ENCODE measurements around the gene ATP10A.

DNA sequence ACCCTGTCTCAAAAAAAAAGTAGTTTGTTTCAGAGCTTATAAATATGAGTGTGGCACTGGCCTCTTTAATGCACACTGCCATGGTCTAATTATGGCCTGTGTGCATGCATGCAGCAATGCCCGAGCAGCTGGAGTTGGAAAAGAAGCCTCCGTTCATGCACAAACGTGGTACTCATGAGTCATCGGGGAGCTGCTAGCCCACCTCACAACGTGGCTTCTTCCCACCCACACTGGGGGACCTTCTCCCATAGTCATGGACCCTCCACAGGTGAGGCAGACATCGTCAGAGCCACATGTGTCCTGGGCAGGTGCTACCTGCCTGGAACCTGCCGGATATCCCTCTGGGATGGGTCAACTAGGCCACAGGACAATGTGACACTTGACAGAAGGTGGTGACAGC is 66.7 kb downstream of the ATP10A start:
- TF ChIP-seq POLR2A (IDR thresholded peaks at IDR 0.05) (no peak), EP300 (IDR thresholded peaks at IDR 0.05) (no peak)
- TF ChIP-seq, protein P1, sequence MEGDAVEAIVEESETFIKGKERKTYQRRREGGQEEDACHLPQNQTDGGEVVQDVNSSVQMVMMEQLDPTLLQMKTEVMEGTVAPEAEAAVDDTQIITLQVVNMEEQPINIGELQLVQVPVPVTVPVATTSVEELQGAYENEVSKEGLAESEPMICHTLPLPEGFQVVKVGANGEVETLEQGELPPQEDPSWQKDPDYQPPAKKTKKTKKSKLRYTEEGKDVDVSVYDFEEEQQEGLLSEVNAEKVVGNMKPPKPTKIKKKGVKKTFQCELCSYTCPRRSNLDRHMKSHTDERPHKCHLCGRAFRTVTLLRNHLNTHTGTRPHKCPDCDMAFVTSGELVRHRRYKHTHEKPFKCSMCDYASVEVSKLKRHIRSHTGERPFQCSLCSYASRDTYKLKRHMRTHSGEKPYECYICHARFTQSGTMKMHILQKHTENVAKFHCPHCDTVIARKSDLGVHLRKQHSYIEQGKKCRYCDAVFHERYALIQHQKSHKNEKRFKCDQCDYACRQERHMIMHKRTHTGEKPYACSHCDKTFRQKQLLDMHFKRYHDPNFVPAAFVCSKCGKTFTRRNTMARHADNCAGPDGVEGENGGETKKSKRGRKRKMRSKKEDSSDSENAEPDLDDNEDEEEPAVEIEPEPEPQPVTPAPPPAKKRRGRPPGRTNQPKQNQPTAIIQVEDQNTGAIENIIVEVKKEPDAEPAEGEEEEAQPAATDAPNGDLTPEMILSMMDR (IDR thresholded peaks at IDR 0.05) = no peak

All from ovary (tissue), 3 donors.